ENCODE measurements around the gene GNA14. TPM values are rescaled to one million over a fixed set of nuclear protein-coding genes. Genes with fewer than 3 reads are reported as not detected.

Gene GNA14
- total RNA-seq, 2 experiments from 2014 or later, result not detected

GRCh38 chr9:77523891-77524290 is 124.2 kb downstream of the GNA14 start:
- DNase-seq (no peak), ATAC-seq (ENCODE audit: low read depth) (no peak)
- POLR2A ChIA-PET, result no interaction called here
- H3K4me3 Mint-ChIP-seq, result no peak overlapping the region
- no peak overlapping the region for H3K27ac Mint-ChIP-seq
- H3K27me3 Mint-ChIP-seq, result no peaks in the 10 kb centered on the region
- no peaks in the 10 kb centered on the region for H3K9me3 Mint-ChIP-seq
- no peaks in the 10 kb centered on the region for H3K4me1 Mint-ChIP-seq
- no peaks in the 10 kb centered on the region for H3K36me3 Mint-ChIP-seq

DNA sequence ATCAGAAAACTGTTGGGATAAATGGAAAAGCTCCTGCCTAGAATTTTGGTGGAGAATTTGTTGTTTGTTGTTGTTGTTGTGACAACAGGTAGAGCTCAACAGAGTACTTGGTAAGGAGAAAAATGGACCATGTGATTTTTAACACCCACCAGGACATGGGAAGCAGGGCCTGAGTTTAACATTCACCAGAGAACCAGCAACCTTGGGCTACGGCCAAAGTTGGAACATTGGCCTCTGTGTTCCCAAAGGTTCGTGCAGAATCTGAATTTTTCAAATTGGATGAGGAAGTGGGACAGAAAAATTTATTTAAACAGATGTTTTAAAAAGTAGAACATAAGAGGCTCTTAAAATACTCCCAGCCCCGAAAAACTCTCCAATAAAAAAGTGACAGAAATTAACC is 127.0 kb downstream of the GNA14 start:
- Mint-ChIP-seq H3K27me3 (no peaks in the 10 kb centered on the region), H3K4me1 (no peaks in the 10 kb centered on the region), H3K36me3 (no peaks in the 10 kb centered on the region), H3K4me3 (no peak overlapping the region), H3K27ac (no peak overlapping the region), H3K9me3 (no peaks in the 10 kb centered on the region)
- ATAC-seq (ENCODE audit: low read depth) (no peak), DNase-seq (no peak)
- POLR2A ChIA-PET, result no interaction called here

GRCh38 chr9:77518688-77519087 is 129.4 kb downstream of the GNA14 start:
- Mint-ChIP-seq H3K4me3 (no peak overlapping the region), H3K27ac (no peak overlapping the region), H3K9me3 (no peaks in the 10 kb centered on the region), H3K4me1 (peaks cover 8% of the 10 kb centered on the region), H3K36me3 (no peaks in the 10 kb centered on the region), H3K27me3 (no peaks in the 10 kb centered on the region)
- ATAC-seq (ENCODE audit: low read depth) (no peak), DNase-seq (no peak)
- POLR2A ChIA-PET, result no interaction called here

- Mint-ChIP-seq H3K27me3 (no peaks in the 10 kb centered on the region), H3K4me1 (peaks cover 8% of the 10 kb centered on the region), H3K4me3 (no peak overlapping the region), H3K27ac (no peak overlapping the region), H3K36me3 (no peaks in the 10 kb centered on the region), H3K9me3 (no peaks in the 10 kb centered on the region)
- POLR2A ChIA-PET, result no interaction called here
- DNase-seq, result no peak
- ATAC-seq (ENCODE audit: low read depth), result no peak
Measured at GRCh38 chr9:77516781-77517180, 131.3 kb downstream of the GNA14 start.

GRCh38 chr9:77514886-77515711 is 133.0 kb downstream of the GNA14 start:
- DNase-seq, result no peak

DNA sequence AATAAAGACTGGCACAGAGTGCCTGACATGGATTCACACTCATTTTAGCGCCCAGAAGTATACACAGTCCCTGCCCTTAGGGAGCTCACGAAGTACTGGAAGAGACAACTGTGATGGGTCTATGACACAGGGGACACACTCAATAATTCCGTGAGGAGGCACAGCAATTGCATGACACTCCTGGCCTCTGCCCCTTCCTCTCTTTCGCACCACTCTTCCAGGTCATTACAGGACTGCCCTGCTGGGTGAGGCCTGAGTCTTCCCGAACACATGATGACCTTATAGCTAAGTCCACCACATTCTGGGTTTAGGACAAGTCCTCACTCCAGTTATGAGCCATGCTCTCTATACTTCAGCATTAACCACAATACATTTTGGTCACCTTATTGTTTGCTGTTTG is 134.7 kb downstream of the GNA14 start:
- no peak for DNase-seq
- POLR2A ChIA-PET, result no interaction called here
- no peaks in the 10 kb centered on the region for H3K9me3 Mint-ChIP-seq
- peaks cover 2% of the 10 kb centered on the region for H3K27me3 Mint-ChIP-seq
- ATAC-seq (ENCODE audit: low read depth), result no peak
- no peak overlapping the region for H3K27ac Mint-ChIP-seq
- H3K4me3 Mint-ChIP-seq, result no peak overlapping the region
- H3K4me1 Mint-ChIP-seq, result peaks cover 8% of the 10 kb centered on the region
- no peaks in the 10 kb centered on the region for H3K36me3 Mint-ChIP-seq

More at GRCh38 chr9:77514886-77515711, 133.0 kb downstream of the GNA14 start:
- Mint-ChIP-seq H3K9me3 (no peaks in the 10 kb centered on the region), H3K27ac (no peak overlapping the region), H3K27me3 (peaks cover 2% of the 10 kb centered on the region), H3K4me3 (no peak overlapping the region), H3K36me3 (no peaks in the 10 kb centered on the region), H3K4me1 (peaks cover 8% of the 10 kb centered on the region)
- POLR2A ChIA-PET, result no interaction called here
- no peak for ATAC-seq (ENCODE audit: low read depth)

- POLR2A ChIA-PET, result no interaction called here
- Mint-ChIP-seq H3K4me3 (no peak overlapping the region), H3K36me3 (no peaks in the 10 kb centered on the region), H3K4me1 (peaks cover 8% of the 10 kb centered on the region), H3K27me3 (peaks cover 2% of the 10 kb centered on the region), H3K27ac (no peak overlapping the region), H3K9me3 (no peaks in the 10 kb centered on the region)
- ATAC-seq (ENCODE audit: low read depth) (no peak), DNase-seq (no peak)
Measured at GRCh38 chr9:77512876-77513275, 135.2 kb downstream of the GNA14 start.

- no peak overlapping the region for H3K4me3 Mint-ChIP-seq
- peaks cover 8% of the 10 kb centered on the region for H3K4me1 Mint-ChIP-seq
- no peaks in the 10 kb centered on the region for H3K36me3 Mint-ChIP-seq
- H3K9me3 Mint-ChIP-seq, result no peaks in the 10 kb centered on the region
- peaks cover 2% of the 10 kb centered on the region for H3K27me3 Mint-ChIP-seq
- POLR2A ChIA-PET, result no interaction called here
- DNase-seq, result no peak
- no peak for ATAC-seq (ENCODE audit: low read depth)
- H3K27ac Mint-ChIP-seq, result no peak overlapping the region
Measured at GRCh38 chr9:77511525-77511924, 136.6 kb downstream of the GNA14 start.

GRCh38 chr9:77510666-77511065 is 137.5 kb downstream of the GNA14 start:
- DNase-seq, result no peak
- ATAC-seq (ENCODE audit: low read depth), result no peak

GRCh38 chr9:77508396-77508795 is 139.7 kb downstream of the GNA14 start:
- POLR2A ChIA-PET, result no interaction called here
- H3K4me1 Mint-ChIP-seq, result no peaks in the 10 kb centered on the region
- ATAC-seq (ENCODE audit: low read depth), result no peak

More at GRCh38 chr9:77510666-77511065, 137.5 kb downstream of the GNA14 start:
- Mint-ChIP-seq H3K27me3 (peaks cover 2% of the 10 kb centered on the region), H3K4me3 (no peak overlapping the region), H3K4me1 (peaks cover 8% of the 10 kb centered on the region), H3K9me3 (no peaks in the 10 kb centered on the region), H3K36me3 (no peaks in the 10 kb centered on the region), H3K27ac (no peak overlapping the region)
- POLR2A ChIA-PET, result no interaction called here

DNA sequence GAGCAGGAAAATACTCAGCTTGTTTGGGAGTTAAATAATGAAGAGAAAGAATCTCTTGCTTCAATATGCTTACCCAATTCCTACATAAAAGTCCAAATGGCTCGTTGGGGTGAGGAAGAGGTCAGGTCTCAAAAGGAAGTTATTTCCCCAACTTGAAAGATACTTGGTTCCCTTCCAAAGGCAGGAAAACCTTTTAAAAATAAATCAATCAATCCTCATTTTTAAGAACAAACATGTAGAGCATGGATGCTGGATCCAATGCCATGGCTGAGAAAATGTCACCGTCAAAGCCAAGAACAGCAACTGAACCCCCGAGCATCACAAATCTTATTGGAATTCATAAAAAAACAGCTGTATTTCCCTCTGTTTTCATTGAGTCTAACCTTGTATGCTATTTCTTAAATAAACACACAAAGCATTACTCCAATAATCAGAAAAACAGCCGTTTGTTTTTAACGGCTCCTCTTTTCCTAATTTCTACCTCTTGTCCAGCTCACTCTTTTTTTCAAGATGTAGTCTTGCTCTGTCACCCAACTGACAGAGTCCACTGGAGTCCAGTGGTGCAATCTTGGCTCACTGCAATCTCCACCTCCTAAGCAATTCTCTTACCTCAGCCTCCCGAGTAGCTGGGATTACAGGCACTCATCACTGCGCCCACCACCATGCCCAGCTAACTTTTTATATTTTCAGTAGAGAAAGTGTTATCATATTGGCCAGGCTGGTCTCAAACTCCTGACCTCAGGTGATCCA is 140.7 kb downstream of the GNA14 start:
- ATAC-seq (ENCODE audit: low read depth) (no peak), DNase-seq (no peak)
- Mint-ChIP-seq H3K27ac (no peak overlapping the region), H3K4me1 (no peaks in the 10 kb centered on the region), H3K36me3 (no peaks in the 10 kb centered on the region), H3K27me3 (peaks cover 2% of the 10 kb centered on the region), H3K4me3 (no peak overlapping the region), H3K9me3 (no peaks in the 10 kb centered on the region)
- POLR2A ChIA-PET, result no interaction called here

More at GRCh38 chr9:77508396-77508795, 139.7 kb downstream of the GNA14 start:
- Mint-ChIP-seq H3K27ac (no peak overlapping the region), H3K4me3 (no peak overlapping the region), H3K9me3 (no peaks in the 10 kb centered on the region), H3K36me3 (no peaks in the 10 kb centered on the region), H3K27me3 (peaks cover 2% of the 10 kb centered on the region)
- no peak for DNase-seq

- Mint-ChIP-seq H3K27me3 (peaks cover 2% of the 10 kb centered on the region), H3K4me1 (no peaks in the 10 kb centered on the region), H3K9me3 (no peaks in the 10 kb centered on the region), H3K36me3 (no peaks in the 10 kb centered on the region), H3K4me3 (no peak overlapping the region), H3K27ac (no peak overlapping the region)
- DNase-seq, result no peak
- ATAC-seq (ENCODE audit: low read depth), result no peak
- POLR2A ChIA-PET, result no interaction called here
Measured at GRCh38 chr9:77505232-77505631, 142.9 kb downstream of the GNA14 start.

DNA sequence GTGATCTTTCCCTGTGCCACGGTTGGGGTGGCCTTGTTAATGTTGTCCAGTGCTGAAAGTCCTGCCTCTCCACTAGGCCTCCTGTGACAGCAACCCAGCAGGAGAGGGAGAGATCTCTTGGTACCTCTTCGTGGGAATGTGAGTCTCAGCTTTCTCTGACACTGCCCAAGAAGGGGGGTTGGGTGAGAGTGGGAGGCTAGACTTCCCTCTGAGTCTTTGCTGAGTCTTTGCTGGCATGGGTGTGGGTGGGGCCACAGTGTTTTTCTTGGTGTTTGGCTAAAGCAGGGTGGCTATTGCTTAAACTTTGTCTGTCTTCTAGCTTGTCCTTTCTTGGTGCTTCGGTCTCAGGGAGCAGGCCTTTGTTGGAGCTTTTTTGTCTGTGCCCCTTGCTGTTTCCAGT is 145.6 kb downstream of the GNA14 start:
- no peak for ATAC-seq (ENCODE audit: low read depth)
- POLR2A ChIA-PET, result no interaction called here
- Mint-ChIP-seq H3K36me3 (no peaks in the 10 kb centered on the region), H3K27me3 (peaks cover 2% of the 10 kb centered on the region), H3K9me3 (no peaks in the 10 kb centered on the region), H3K4me3 (no peak overlapping the region), H3K4me1 (no peaks in the 10 kb centered on the region), H3K27ac (no peak overlapping the region)
- no peak for DNase-seq

GRCh38 chr9:77498891-77499290 is 149.2 kb downstream of the GNA14 start:
- Mint-ChIP-seq H3K4me1 (no peaks in the 10 kb centered on the region), H3K4me3 (no peak overlapping the region), H3K36me3 (no peaks in the 10 kb centered on the region), H3K27ac (no peak overlapping the region), H3K9me3 (no peaks in the 10 kb centered on the region), H3K27me3 (peaks cover 14% of the 10 kb centered on the region)
- ATAC-seq (ENCODE audit: low read depth) (no peak), DNase-seq (no peak)
- POLR2A ChIA-PET, result no interaction called here
